ENCODE data around the gene LHX2.

DNA sequence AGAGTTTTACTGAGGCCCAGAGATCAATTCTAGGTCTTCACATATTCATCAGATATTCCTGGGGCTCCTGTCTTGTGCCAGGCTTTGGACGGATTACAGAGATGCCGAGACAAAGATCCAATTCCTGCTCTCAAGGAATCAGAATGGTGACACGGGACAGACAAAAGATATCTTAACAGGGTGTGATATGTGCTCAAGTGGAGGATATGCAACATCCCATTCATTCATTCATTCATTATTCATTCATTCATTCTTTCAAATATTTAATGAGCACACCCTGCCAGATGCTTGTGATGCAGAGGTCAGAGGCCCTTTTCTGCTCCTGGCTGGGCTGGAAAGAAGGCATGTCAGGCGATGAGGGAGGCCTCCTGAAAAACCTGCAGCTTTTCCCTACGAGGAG is 21.8 kb downstream of the LHX2 start:
- TF ChIP-seq, protein P1, sequence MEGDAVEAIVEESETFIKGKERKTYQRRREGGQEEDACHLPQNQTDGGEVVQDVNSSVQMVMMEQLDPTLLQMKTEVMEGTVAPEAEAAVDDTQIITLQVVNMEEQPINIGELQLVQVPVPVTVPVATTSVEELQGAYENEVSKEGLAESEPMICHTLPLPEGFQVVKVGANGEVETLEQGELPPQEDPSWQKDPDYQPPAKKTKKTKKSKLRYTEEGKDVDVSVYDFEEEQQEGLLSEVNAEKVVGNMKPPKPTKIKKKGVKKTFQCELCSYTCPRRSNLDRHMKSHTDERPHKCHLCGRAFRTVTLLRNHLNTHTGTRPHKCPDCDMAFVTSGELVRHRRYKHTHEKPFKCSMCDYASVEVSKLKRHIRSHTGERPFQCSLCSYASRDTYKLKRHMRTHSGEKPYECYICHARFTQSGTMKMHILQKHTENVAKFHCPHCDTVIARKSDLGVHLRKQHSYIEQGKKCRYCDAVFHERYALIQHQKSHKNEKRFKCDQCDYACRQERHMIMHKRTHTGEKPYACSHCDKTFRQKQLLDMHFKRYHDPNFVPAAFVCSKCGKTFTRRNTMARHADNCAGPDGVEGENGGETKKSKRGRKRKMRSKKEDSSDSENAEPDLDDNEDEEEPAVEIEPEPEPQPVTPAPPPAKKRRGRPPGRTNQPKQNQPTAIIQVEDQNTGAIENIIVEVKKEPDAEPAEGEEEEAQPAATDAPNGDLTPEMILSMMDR (conservative IDR thresholded peaks at IDR 0.05), result no peak
- no peak for TF ChIP-seq EZH2 (IDR thresholded peaks at IDR 0.05; ENCODE audit: low read depth)

Data from PC-9 (cell line).